Lung microvascular endothelial cell (primary cell): Measurements from ENCODE around the gene MPZ. TPM values are rescaled to one million over a fixed set of nuclear protein-coding genes. Genes with fewer than 3 reads are reported as not detected.
"Not testable (repeated sequence)": the region's sequence is repeated elsewhere in the genome, so short reads cannot be mapped to it uniquely, and the experiment has no call there.

Source experiments
- DNase-seq, 2 donors: peaks; one replicate each; pipeline versions ENCODE4 v3.0.0 to v3.0.0-alpha.2; 2010; ENCODE audit warnings: low read depth in 2 of 2
- total RNA-seq: library from RNA; depleted of rRNA; stranded (reverse); fragments of >200 nt; gene quantifications from 2 replicates; pipeline ENCODE4 v1.2.1, GENCODE V29; 2014

MPZ gene
- 0.60 and 1.3 TPM in 2 replicates for total RNA-seq

DNA sequence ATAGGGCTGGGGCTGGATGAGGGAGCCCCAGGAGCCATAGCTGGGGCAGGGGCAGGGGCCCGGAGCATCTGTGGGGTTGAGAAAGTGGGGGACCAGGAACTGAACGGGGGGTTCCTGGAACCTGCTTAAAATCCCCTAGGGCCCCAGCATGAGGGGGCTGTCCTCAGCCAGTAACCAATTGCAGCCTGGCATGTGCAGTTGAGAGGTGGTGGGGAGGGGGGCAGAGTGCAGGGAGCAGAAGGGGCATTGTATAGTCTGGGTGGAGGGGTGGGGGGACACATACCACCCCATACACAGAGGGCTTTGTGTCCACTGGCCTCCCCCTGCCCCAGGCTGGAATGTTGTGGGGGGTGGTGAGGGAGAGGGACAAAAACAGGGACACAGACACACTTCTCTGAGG, at the start of gene MPZ:
Gene MPZ (minus strand): TSS at position 101 of the 400 bp plus-strand sequence. CDS start 63 bp downstream, at position 38.
- DNase-seq, result no peak

DNA sequence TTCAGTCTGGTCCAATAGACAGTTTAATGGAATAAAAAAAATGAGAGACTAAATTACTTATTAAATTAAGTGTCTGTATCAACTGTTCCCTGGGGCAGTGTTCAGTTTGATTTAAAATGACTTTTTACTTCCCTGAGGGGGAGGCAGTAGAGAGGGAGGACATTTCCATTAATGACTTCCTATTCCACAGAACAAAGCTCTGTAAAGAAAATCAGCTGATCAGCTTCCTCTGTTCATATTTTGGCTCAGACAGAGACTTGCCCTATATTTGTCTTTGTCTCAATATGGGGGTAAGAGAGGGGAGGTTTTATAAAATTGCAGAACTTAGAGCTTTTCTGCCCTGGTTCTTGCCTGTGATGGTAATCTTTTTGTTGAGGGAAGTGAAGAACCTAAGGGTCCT, 49.5 kb upstream of the MPZ start:
- peak; percentile 16 to 75 for DNase-seq

DNA sequence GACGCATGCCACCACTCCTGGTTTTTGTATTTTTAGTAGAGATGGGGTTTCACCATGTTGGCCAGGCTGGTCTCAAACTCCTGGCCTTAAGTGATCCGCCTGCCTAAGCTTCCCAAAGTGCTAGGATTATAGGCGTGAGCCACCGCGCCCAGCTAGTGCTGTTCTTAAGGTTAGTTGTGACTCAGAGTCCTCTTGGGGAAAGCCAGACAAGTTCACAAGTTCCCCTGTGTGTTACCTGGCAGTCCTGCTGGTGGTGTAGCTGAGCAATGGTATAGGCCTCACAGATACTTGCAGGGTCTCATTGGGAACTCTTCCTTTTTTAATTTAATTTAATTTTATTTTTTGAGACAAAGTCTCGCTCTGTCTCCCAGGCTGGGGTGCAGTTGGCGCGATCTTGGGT, 47.3 kb upstream of the MPZ start:
- no peak for DNase-seq

GRCh38 chr1:161351482-161351881, 41.7 kb upstream of the MPZ start:
- DNase-seq, result no peak

DNA sequence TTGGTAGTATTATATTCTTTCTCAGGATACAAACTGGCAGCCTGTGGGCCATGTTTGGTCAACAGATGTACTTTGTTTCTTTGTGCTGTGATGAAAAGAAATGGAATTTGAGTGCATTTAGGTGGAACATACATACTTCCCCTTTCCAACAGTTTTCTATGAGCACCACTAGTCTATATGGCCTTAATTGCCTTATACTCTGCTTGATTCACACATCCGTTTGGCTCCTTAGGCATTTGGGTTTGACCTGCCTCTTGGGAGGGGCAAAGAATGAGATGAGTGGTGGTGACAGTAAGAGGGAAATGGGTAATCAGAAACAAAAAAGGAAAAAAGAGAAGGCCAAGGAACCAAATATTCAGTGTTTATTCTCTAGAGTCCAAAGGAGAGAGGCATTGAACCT, 40.9 kb upstream of the MPZ start:
- DNase-seq, result no peak

- DNase-seq, result no peak
These were observed 33.1 kb upstream of the MPZ start for GRCh38 chr1:161342821-161343220.

GRCh38 chr1:161342177-161342576, 32.4 kb upstream of the MPZ start:
- no peak for DNase-seq

DNA sequence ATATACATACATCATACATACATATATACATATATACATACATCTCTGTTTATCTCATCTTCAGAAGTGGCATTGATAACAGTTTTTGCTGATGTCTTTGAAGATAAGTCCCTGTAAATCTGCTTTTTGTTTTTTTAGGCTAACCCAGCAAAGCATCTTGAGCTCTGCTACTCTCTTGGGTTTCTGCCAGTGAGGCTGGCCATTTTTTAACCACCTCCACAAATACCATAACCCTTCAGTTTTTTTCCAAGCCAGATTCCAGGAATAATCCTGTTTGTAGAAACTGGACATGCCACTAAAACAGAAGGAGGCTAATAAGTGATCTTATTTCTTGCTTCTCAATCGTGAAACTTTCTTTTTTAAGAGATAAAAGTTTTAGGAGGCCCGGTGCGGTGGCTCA, 26.0 kb upstream of the MPZ start:
- DNase-seq, result no peak

- no peak for DNase-seq
These were observed 23.4 kb upstream of the MPZ start for GRCh38 chr1:161333166-161333565.

GRCh38 chr1:161330346-161330745, 20.6 kb upstream of the MPZ start:
- no peak for DNase-seq

DNA sequence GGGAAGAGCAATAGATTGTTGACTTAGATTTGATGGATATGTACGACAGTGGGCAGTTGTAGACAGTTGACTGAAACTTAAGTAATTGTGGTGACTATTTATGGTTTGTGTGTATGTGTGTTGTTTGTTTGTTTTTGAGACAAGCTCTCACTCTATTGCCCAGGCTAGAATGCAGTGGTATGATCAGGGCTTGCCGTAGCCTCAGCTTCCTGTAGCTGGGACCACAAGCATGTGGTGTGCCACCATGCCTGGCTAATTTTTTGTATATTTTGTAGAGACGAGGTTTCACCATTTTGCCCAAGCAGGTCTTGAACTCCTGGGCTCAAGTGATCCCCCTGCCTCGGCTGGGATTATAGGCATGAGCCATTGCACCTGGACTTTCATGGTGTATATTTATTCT, 14.3 kb upstream of the MPZ start:
- DNase-seq, result no peak

GRCh38 chr1:161315841-161316674, 6.3 kb upstream of the MPZ start:
- not testable (repeated sequence) for DNase-seq

- DNase-seq, result peak; percentile 91 to 95
These were observed 4.6 kb upstream of the MPZ start, which contains the start of gene SDHC for GRCh38 chr1:161314201-161314981. Gene SDHC, plus strand, starts transcription at chr1:161314381. Its CDS starts 25 bp downstream, at chr1:161314406.

DNA sequence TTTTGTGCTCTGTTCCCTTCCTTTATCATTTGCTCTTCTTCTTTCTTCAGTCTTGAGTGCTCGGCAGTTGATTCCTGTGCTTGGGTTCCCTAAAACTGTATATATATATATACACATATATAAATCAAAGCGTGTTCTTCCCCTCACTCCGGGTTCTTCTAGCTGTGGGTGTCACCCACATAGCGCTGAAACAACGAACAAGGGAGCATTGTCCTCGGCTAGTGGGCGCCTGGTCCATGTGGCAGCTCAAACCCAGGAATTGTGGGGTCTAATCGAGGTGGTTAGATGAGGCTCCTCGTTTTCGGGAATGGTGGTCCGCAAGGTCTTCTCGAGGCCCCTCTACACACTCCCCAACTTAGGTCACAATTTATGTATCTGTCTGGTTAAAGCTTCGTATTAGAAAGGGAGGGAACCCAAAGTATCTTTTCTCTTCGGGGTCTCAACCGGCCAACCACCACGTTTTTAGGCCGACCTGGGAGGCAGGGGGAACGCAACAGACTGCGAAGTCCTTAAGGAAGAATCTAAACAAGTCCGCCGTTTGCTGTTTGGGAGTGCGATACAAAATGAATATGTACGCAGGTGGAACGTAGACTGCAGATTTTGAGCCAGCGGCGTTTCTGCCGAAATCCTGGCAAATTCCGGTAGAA, 3.9 kb upstream of the MPZ start:
- DNase-seq, result no peak

- DNase-seq, result no peak
These were observed 1.9 kb upstream of the MPZ start for GRCh38 chr1:161311595-161312181.

DNA sequence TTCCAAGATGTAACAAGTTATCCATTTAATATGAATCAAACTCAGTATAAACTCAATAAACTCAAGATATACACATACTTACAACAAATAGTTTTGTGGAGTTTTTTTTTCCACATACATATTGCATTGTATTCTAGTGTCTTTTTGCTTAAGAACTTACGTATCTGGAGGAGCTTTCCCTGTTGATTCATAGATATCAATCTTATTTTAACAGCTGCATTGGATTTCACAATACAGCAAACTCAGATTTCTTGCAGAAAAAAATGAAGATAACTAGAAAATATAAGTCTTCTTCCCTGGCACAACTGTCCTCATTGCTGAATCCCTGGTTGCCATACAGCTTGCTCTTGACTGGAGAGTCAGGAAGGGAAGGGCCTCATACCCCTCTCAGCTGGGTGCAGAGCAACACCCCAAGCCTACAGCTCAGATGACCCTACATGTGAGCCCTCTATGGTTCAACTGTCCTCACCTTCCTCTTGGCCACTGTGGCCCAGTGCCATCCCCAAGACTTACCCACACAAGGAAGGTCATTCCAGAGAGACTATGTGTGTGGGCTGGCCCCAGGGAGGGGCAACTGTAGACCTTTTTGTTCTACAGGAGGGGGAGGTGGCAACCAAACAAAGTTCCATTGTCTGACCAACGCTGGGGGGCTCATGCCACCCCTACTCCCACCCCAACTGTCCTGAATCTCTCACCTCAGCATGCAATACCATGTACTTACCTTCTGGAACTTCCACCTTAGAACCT, 1.7 kb downstream of the MPZ start:
- no peak for DNase-seq

DNA sequence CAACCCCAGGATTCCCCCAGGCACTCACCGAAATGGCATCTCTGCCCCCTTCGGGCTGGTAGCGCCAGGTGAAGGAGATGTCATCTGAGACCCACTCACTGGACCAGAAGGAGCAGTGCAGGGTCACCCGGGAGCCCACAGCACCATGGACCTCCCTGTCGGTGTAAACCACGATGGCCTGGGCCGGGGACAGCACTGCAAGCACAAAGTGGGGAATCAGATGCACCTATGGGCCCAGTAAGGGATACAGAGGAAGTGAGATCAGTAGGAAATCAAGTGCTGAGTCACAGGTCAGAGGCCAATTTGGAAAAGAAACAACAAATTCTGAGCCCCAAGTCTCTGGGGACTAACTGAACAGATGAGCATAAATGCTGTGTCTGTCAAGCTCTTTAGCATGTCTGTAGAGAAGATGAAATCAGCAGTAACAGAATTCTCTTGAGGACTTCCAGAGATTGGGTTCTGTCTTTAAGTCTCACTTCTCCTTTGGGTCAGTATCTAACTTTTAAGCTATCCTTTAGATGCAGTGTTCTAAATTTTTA, 2.5 kb downstream of the MPZ start:
- DNase-seq, result peak; percentile 17 to 73

DNA sequence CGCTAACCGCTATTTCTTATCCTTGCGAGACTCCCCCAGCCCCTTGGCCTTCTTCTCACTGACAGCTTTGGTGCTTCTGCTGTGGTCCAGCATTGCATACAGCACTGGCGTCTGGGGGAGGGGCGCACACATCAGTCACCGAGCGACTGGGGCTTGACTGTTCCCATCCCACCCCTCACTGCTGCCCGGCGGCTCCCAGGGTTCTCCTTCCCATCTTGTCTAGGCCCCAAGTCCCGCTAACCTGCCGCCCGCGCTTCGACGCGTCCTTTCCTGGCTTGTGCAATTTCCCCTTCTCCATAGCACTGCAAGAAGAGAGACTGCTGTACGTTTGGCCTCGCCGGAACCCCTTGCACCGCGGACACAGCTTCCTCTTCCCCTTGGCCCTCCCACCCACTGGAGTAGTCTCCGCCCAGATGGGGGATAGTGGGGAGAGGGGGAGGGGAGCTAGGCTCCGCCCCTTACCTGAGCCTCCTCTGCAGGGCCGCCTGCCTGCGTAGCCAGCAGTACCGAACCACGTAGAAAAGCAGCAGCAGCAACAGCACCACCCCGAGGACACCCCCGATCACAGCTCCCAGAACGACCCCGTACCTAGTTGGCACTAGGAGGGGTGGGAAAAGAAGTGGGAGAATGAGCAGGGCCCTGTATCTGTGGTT, 3.8 kb downstream of the MPZ start:
- peak; percentile 59 to 74 for DNase-seq

DNA sequence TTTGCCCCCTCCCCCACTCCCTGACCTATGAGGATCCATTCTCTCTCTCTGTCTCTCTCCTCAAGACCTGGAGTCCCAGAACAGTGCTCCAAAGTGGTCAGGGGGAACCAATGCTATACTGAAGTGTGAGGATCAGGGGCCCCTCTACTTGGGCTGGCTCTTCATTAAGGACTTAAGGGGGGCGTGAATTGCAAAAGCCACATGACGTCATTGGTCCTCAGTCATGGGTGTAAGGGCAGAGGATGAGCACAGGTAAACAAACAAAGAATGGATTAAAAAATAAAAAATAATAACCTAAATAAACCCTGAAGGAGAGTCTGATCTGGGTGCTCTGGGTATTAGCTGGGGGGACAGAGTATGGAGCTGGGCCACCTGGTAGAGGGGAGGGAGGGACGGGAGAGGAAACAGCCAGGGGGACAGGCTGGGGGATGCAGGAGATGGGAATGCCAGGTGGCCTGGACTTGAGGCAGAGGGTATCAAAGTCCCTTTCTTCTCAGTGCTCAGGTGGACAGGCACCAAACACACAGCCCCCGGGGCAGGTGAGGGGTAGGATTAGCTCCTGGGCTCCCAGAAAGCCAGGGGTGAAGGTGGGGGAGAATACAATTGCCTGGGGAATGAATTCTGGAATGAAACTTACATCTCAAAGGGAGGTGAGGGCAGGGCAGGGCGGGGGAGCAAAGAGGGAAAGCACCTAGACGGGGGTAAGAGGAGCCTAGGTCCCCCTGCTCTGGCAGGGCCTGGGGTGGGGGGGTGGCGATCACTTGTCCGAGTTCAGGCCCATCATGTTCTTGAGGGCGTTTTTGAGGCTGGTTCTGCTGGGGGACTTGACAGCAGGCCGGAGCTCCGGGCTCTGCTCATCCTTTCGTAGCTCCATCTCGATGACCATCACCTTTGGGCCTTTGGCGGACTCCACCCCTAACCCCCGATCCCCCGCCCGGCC, 4.6 kb downstream of the MPZ start:
- no peak for DNase-seq
